ENCODE results near the gene CXCL3.

CXCL3 gene

GRCh38 chr4:74061430-74061829 is 22.9 kb upstream of the CXCL3 start:
- H3K4me1 Mint-ChIP-seq, result no peaks in the 10 kb centered on the region
- H3K9me3 Mint-ChIP-seq, result no peaks in the 10 kb centered on the region
- peaks cover 2% of the 10 kb centered on the region for H3K27me3 Mint-ChIP-seq
- ATAC-seq, result no peak
- H3K4me3 Mint-ChIP-seq, result no peak overlapping the region
- no peaks in the 10 kb centered on the region for H3K36me3 Mint-ChIP-seq (ENCODE audit: low read depth)
- no peak overlapping the region for H3K27ac Mint-ChIP-seq
- DNase-seq, result no peak

- Mint-ChIP-seq H3K27ac (no peak overlapping the region), H3K4me1 (no peaks in the 10 kb centered on the region), H3K27me3 (no peaks in the 10 kb centered on the region), H3K4me3 (no peak overlapping the region), H3K9me3 (no peaks in the 10 kb centered on the region), H3K36me3 (ENCODE audit: low read depth) (no peaks in the 10 kb centered on the region)
- ATAC-seq (no peak), DNase-seq (no peak)
Observed at GRCh38 chr4:74059161-74059829, 20.8 kb upstream of the CXCL3 start.

DNA sequence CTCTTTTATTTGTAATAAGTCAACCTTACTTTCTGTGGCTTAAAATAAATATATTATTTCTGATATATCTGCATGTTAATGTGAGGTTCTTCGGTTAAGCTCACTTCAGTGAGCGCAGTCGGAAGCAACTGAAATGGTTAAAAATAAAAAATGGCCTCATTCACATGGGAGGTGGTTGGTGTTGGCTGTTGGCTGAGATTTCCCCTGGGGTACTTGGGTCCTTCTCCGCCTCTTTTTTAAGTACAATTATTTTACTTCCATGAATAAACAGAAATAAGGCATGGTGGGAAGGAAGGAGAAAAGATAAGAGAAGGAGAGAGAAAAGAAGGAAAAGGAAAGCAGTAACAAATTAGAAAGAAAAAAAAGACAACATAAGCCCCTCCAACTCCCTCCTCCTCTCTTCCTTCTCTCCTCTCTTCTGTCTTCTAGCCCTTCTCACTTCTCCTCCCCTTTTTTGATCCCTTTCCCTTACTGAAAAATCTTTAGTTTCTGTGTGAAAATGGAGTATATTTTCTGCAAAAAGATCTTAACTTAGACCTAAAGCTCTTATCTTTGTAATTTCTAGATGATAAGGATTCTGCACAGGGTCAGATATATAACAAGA is 19.7 kb upstream of the CXCL3 start:
- Mint-ChIP-seq H3K27me3 (no peaks in the 10 kb centered on the region), H3K4me3 (no peak overlapping the region), H3K36me3 (ENCODE audit: low read depth) (no peaks in the 10 kb centered on the region), H3K27ac (no peak overlapping the region), H3K9me3 (no peaks in the 10 kb centered on the region), H3K4me1 (no peaks in the 10 kb centered on the region)
- no peak for DNase-seq
- ATAC-seq, result no peak

- Mint-ChIP-seq H3K9me3 (no peaks in the 10 kb centered on the region), H3K27ac (no peak overlapping the region), H3K36me3 (ENCODE audit: low read depth) (no peaks in the 10 kb centered on the region), H3K4me1 (no peaks in the 10 kb centered on the region), H3K4me3 (no peak overlapping the region), H3K27me3 (no peaks in the 10 kb centered on the region)
- ATAC-seq (no peak), DNase-seq (no peak)
Observed at GRCh38 chr4:74057588-74057987, 19.1 kb upstream of the CXCL3 start.

- no peak overlapping the region for H3K27ac Mint-ChIP-seq
- H3K9me3 Mint-ChIP-seq, result no peaks in the 10 kb centered on the region
- H3K4me1 Mint-ChIP-seq, result no peaks in the 10 kb centered on the region
- no peak overlapping the region for H3K4me3 Mint-ChIP-seq
- ATAC-seq (no peak), DNase-seq (no peak)
- H3K36me3 Mint-ChIP-seq (ENCODE audit: low read depth), result no peaks in the 10 kb centered on the region
- H3K27me3 Mint-ChIP-seq, result no peaks in the 10 kb centered on the region
Observed at GRCh38 chr4:74056858-74057562, 18.5 kb upstream of the CXCL3 start.

DNA sequence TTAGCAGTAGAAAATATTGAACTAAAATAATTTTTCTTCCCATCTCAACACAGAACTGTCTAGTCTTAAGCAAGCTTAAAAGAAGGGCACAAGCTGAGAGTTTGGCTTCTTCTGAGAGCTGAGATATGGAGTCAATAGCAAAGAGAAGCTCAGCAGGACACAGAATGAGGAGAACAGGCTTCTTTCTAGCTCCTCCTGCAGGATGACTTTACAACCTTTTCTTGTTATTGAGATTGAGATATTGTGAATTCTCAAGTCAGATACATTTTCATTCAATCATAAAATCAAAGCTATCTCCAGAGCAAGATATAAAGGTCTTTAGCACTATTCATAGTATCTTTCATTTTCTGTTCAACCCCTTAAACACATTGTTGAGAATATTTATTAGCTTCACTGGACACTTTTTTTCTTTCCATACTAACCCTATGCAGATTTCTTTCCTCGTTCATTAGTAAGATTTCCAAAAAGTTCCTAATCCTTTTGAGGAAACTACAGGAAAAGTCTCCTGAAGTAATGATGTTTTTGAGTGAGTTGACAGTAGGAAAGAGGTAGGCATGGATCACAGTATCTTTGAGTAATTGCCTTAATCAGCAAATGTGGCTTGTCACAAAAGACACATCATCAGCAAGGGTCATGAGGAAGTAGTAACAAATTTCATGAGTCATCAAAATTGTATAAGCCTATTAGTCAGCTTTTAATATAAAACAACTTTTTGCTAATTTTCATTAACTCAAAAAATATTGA is 17.8 kb upstream of the CXCL3 start:
- DNase-seq, result no peak
- ATAC-seq, result no peak
- Mint-ChIP-seq H3K27ac (no peak overlapping the region), H3K27me3 (no peaks in the 10 kb centered on the region), H3K36me3 (ENCODE audit: low read depth) (no peaks in the 10 kb centered on the region), H3K9me3 (no peaks in the 10 kb centered on the region), H3K4me1 (no peaks in the 10 kb centered on the region), H3K4me3 (no peak overlapping the region)

DNA sequence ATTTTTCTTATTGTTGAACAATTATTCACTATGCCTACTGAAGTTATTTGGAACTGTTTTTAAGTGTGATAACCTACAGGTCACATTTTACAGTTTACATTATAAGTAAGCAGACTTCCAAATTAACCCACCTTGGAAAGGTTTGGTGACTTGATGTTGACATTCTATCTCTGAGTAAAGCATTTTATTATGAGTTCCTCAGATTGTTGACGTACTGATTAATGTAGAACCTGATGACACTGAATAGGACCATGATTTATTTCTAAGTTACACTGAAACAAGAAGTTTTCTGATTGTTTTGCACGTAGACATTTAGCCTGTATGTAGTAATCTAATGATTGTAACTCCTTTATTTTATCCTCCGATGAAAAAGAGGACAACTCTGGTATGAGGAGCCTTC is 17.0 kb upstream of the CXCL3 start:
- Mint-ChIP-seq H3K27me3 (no peaks in the 10 kb centered on the region), H3K4me1 (no peaks in the 10 kb centered on the region), H3K27ac (no peak overlapping the region), H3K4me3 (no peak overlapping the region), H3K9me3 (no peaks in the 10 kb centered on the region), H3K36me3 (ENCODE audit: low read depth) (no peaks in the 10 kb centered on the region)
- DNase-seq (no peak), ATAC-seq (no peak)

- no peak overlapping the region for H3K4me3 Mint-ChIP-seq
- no peak for DNase-seq
- ATAC-seq, result no peak
- H3K27me3 Mint-ChIP-seq, result peaks cover 2% of the 10 kb centered on the region
- no peaks in the 10 kb centered on the region for H3K4me1 Mint-ChIP-seq
- no peaks in the 10 kb centered on the region for H3K9me3 Mint-ChIP-seq
- no peaks in the 10 kb centered on the region for H3K36me3 Mint-ChIP-seq (ENCODE audit: low read depth)
- H3K27ac Mint-ChIP-seq, result no peak overlapping the region
Observed at GRCh38 chr4:74055096-74055495, 16.6 kb upstream of the CXCL3 start.

- no peak for ATAC-seq
- no peak overlapping the region for H3K4me3 Mint-ChIP-seq
- no peak overlapping the region for H3K27ac Mint-ChIP-seq
- H3K9me3 Mint-ChIP-seq, result no peaks in the 10 kb centered on the region
- H3K4me1 Mint-ChIP-seq, result no peaks in the 10 kb centered on the region
- DNase-seq, result no peak
- H3K27me3 Mint-ChIP-seq, result peaks cover 3% of the 10 kb centered on the region
- no peaks in the 10 kb centered on the region for H3K36me3 Mint-ChIP-seq (ENCODE audit: low read depth)
Observed at GRCh38 chr4:74054483-74055047, 16.1 kb upstream of the CXCL3 start.

DNA sequence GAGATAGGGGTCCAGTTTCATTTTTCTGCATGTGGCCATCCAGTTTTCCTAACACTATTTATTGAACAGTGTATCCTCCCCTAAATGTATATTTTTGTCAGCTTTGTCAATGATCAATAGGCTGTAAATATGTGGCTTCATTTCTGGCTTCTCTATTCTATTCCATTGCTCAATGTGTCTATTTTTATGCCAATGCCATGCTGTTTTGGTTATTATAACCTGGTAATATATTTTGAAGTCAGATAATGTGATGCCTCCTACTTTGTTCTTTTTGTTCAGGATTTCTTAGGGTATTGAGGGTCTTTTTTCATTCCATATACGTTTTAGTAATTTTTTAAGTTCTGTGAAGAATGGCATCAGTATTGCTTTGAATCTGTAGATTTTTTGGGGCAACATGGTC is 8.7 kb upstream of the CXCL3 start:
- Mint-ChIP-seq H3K36me3 (ENCODE audit: low read depth) (no peaks in the 10 kb centered on the region), H3K27ac (no peak overlapping the region), H3K4me1 (no peaks in the 10 kb centered on the region), H3K9me3 (peaks cover 26% of the 10 kb centered on the region), H3K4me3 (no peak overlapping the region), H3K27me3 (peaks cover 11% of the 10 kb centered on the region)
- DNase-seq (no peak), ATAC-seq (no peak)

GRCh38 chr4:74045772-74046171 is 7.3 kb upstream of the CXCL3 start:
- Mint-ChIP-seq H3K27ac (no peak overlapping the region), H3K27me3 (peaks cover 14% of the 10 kb centered on the region), H3K4me1 (no peaks in the 10 kb centered on the region), H3K36me3 (ENCODE audit: low read depth) (no peaks in the 10 kb centered on the region), H3K4me3 (no peak overlapping the region), H3K9me3 (peaks cover 26% of the 10 kb centered on the region)
- ATAC-seq (no peak), DNase-seq (no peak)

GRCh38 chr4:74045247-74045646 is 6.8 kb upstream of the CXCL3 start:
- H3K4me1 Mint-ChIP-seq, result no peaks in the 10 kb centered on the region
- DNase-seq (no peak), ATAC-seq (no peak)
- peaks cover 14% of the 10 kb centered on the region for H3K27me3 Mint-ChIP-seq
- H3K4me3 Mint-ChIP-seq, result no peak overlapping the region
- no peaks in the 10 kb centered on the region for H3K36me3 Mint-ChIP-seq (ENCODE audit: low read depth)
- peaks cover 26% of the 10 kb centered on the region for H3K9me3 Mint-ChIP-seq
- no peak overlapping the region for H3K27ac Mint-ChIP-seq

DNA sequence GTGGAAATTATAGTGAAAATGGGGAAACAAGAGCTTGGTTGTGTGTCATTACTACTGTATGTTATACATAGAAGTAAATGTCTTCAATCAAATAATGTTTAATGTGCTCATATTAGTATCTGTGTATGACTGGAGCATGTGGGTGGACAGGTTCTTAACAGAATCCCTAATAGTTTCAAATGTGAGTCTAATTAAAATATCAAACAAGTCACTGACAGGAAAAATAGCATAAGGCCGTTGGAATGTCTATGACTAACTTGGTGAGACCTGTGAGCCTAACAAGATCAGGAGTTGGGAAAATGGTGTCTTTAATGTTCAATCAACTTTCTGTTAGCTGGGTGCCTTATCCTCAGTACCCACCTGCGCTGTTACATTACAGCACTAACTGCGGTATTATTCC is 6.2 kb upstream of the CXCL3 start:
- DNase-seq (no peak), ATAC-seq (no peak)
- H3K27me3 Mint-ChIP-seq, result peaks cover 18% of the 10 kb centered on the region
- peaks cover 26% of the 10 kb centered on the region for H3K9me3 Mint-ChIP-seq
- no peaks in the 10 kb centered on the region for H3K36me3 Mint-ChIP-seq (ENCODE audit: low read depth)
- H3K4me3 Mint-ChIP-seq, result no peak overlapping the region
- no peak overlapping the region for H3K27ac Mint-ChIP-seq
- H3K4me1 Mint-ChIP-seq, result no peaks in the 10 kb centered on the region

DNA sequence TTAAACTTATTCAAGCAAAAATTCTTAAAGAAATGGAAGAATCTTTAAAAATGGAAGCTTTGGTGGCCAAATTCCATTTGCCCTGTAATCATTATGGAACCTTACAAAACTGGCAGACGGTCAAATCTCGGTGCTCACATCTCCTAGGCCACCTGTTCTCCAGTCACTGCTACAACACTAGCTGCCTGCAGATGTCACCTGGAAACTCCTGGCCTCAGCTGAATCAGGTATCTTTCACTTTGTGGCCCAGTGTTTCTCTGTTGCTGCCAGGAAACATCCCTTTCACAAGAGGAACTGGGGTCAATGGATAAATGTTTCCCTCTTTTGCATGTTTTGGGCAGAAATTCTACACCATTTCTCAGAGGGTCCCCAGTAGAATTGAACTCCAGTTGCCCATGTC is 4.2 kb upstream of the CXCL3 start:
- DNase-seq, result no peak
- Mint-ChIP-seq H3K4me1 (peaks cover 10% of the 10 kb centered on the region), H3K36me3 (ENCODE audit: low read depth) (no peaks in the 10 kb centered on the region), H3K9me3 (peaks cover 13% of the 10 kb centered on the region), H3K27ac (no peak overlapping the region), H3K27me3 (peaks cover 27% of the 10 kb centered on the region), H3K4me3 (no peak overlapping the region)
- no peak for ATAC-seq
